Keratinocyte (primary cell): ENCODE results near the gene RAI14.

ENCODE experiments used
- CTCF ChIP-seq, 3 experiments: IDR thresholded peaks in 1 of 3; conservative IDR thresholded peaks in 1 of 3; optimal IDR thresholded peaks in 1 of 3; 2 replicates in 2 of 3; 3 replicates in 1 of 3; pipeline versions ENCODE3 to v1.5.1; 2011; ENCODE audit warnings: low read length in 3 of 3, mild to moderate bottlenecking in 3 of 3, moderate library complexity in 2 of 3, control low read depth in 1 of 3, inconsistent platforms in 1 of 3; ENCODE audit not compliant: insufficient read depth in 2 of 3; ENCODE audit errors: extremely low read depth in 1 of 3
- EZH2 ChIP-seq: IDR thresholded peaks from one replicate; pipeline ENCODE4 v1.6.1; 2012; ENCODE audit warnings: inconsistent platforms, mild to moderate bottlenecking, low read length, moderate library complexity

GRCh38 chr5:34648039-34648839 lies 7.9 kb upstream of the RAI14 start:
- TF ChIP-seq CTCF (optimal IDR thresholded peaks at IDR 0.05 in 1 of 3, IDR thresholded peaks at IDR 0.05 in 1 of 3, conservative IDR thresholded peaks at IDR 0.05 in 1 of 3; ENCODE audit: extremely low read depth in 1 of 3, insufficient read depth in 2 of 3, low read length in 3 of 3) (no peak), EZH2 (no peak)
